ENCODE measurements around the gene TRAPPC12. TPM values are rescaled to one million over a fixed set of nuclear protein-coding genes. Genes with fewer than 3 reads are reported as not detected.

The TRAPPC12 gene
- total RNA-seq, 1 donor from 2014 or later: 173 TPM

DNA sequence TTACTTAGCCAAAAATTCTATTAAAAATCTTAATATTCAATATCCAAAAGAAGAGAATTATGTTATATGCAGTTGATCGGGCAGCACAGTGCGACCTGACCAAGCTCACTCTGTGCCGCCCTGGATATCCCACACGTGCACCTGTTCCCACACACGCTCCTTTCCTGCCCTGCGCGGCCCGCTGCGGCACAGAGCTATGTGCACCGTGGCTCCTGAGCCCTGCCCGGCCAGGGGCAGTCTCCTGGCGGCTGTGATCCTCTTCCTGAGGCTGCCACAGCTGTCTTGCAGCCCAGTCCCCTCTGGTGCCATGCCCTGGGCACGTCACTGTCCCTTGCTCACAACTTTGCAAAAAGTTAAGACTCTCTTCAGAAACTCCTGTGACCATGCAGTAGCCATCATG, 29.3 kb downstream of the TRAPPC12 start:
- no peak for DNase-seq (ENCODE audit: low spot score)

DNA sequence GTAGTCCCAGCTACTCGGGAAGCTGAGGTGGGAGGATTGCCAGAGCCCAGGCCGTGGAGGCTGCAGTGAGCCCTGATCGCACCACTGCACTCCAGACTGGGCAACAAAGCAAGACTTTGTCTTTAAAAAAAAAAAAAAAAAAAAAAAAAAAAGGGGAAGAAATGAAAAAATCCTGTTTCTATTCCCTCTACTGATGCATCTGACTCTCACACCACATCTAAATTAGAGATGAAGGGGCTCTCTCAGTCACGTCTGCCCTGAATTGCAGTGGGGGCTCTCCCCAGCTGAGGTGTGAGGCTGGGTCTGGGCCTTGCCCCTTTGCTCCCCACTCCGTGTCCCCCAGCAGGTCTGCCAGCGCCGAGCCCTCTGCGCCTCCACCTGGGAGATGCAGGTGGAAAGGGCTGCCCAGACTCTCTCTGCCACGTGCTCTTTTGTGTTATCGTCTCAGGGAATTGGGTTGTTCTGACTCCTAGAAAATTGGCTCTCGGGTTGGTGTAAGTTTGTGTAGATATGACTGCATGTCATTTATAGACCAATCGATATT, 30.2 kb downstream of the TRAPPC12 start:
- DNase-seq (ENCODE audit: low spot score): no peak

DNA sequence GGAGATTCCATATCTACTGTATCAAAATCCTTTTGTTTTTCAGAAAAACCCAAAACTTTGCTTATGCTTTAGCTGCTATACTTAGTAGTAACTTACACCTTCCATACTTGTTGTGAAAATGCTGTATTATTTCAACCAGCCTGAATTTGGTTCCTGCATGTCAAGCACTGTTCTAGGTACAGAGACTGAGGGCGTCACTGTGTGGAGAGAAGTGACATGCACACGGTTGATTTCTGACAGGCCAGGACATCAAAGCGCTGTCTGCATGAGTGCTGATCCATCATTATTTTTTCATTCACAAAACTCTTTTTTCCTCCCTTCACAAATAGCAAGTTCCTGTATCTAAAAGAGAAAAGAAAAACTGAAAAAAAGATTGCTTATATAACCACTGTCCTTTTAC, 31.6 kb downstream of the TRAPPC12 start:
- DNase-seq (ENCODE audit: low spot score): no peak

DNA sequence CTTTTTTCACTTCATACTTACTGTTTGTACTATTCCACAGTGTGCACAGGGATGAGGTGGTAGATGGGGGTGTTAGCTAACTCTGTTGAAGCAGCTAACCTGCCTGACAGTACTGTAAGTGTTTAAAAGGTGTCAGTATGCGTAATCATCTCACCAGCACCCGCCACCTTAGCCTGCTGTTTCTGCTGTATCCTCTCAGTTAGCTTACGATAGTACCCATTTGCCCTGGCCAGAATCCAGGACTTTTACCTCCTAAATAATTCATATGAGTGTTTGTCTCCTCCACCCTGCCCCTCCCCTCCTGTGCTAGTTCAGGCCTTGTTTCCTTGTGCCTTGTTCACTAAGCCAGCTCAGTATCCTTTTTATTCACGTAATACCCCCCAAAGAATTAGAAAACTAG, 34.2 kb downstream of the TRAPPC12 start:
- no peak for DNase-seq (ENCODE audit: low spot score)

DNA sequence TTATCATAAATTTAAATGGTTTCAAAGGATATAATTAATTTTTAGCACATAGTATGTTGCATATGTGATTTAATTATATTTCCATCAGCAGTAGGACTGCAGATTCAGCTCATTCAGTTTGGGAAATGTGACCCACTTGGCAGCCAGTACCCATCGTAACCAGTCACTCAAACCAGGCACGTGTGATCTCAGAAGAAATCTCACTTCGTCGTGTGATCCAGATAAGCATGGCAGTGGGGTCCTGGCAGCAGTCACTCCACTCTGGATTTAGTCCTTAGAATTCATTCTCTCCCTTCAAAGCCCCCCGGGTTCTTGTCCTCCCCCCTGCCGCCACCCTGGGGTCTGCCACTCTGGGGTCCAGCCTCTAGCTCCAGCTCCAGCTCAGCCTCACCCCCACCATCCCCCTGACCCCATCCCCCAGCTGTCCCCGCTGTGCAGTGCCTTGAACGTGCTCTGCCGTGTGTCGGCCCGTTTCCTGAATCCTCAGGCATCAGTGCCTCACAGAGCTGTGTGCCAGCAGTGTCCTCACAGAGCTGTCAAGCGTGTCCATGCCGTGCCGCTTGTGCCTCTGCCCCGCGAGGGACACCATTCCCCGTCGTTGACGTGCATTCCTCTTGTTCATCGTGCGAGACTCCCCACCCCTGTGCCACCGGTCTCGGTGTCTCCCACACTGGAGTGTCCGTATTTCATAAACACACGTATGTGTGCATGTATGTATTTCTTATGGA, 34.8 kb downstream of the TRAPPC12 start:
- DNase-seq (ENCODE audit: low spot score): no peak

DNA sequence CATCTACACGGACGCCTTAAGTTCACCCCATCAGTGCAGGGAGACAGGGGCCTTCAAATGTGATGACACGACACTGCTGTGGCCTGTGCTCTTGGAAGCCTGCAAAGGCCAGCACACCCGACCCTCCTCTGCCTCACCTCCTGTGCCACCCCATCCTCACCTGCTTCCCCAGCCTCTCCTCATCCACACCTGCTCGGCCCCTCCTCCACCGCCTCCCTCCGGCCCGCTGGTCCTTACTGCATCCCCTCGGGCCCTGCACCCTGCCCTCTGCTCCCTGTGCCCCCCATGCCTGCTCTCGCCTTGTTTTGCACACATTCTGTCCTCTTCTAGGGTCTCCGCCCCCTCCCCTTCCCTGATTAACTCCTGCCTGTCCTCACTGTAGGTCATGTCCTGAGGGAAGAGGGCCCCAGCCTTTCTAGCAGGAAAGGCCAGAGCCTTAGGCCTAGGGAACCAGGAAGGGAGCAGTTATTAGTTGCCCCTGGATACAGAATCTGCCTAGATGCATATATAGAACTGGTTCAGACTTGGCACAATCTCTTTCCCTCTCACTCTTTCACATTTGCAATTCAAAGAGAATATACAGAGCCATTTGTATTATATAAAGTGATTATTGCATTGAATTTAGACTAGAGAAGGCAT, 39.4 kb downstream of the TRAPPC12 start:
- no peak for DNase-seq (ENCODE audit: low spot score)

DNA sequence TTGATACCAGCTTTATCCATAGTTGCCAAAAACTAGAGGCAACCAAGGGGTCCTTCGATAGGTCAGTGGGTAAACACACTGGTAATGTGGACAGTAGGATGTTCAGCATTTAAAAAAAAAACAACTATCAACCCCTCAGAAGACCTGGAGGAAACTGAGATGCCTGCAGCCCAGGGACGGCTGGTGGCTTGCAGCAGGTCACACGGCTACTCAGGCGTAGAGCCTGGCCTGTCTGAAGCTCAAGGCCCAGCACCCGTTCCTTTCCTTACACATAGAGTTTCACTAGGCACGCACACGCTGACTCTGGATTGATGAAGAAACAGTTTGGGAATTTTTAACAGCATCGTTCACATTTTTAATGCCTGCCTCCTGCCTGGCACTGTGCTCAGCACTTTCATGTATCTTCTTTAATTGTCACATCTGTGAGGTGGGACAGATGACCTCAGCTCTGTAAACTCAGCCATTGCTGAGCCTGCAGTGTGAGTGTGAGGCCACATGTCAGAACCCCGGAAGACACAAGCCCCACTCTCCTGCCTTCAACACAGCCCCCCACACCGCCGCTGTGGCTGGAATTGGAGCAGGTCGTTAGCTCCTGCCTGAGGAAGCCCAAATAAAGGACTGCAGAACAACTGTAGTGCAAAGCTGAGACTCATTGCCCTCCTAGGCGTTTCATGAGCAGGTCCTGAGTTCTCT, 40.7 kb downstream of the TRAPPC12 start:
- no peak for DNase-seq (ENCODE audit: low spot score)

DNA sequence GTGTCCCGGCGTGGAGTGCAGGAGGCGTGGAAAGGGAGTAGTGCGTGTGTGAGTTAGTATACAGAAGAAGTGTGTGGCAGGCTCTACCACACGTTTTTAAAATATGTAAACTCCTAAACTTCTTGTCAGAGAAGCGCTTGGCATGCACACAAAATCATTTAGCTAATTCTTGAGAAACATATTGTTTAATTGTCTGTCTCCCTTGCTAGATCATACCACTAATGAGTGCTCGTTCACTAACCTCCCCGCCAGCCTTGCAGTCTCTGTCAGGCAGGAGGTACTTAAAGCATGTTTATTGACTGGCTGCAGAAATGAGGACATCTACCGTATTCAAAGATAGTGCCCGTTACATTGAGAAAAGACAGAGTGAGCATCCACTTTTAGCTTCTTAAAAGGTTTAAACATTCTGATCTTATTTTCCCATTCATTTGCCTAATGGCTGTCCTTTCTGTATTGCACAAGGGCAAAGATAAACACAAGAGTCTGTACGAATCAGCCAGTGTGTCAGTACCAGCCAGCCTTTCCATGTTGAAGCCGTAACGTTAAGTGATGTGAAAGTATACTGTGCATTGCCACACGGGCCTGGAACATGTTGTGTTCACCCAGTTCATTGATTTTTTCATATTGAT, 41.4 kb downstream of the TRAPPC12 start:
- no peak for DNase-seq (ENCODE audit: low spot score)

DNA sequence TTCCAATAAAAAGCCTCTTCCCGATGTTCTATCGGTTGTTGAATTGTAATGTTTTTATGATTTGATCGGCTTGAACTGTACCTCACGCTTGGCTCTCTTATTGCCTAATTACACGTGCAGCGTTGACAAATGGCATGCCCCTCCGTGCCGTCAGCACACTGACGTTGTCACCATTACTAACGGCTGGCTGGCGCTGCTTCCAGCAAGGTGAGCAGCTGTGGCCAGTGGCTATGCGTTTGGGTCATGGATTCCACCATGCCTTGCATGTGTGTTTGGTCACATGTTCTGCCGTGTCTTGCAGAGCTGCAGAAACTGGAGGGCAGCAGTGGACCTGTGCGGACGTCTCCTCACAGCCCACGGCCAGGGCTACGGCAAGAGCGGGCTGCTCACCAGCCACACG, 42.1 kb downstream of the TRAPPC12 start:
- no peak for DNase-seq (ENCODE audit: low spot score)

DNA sequence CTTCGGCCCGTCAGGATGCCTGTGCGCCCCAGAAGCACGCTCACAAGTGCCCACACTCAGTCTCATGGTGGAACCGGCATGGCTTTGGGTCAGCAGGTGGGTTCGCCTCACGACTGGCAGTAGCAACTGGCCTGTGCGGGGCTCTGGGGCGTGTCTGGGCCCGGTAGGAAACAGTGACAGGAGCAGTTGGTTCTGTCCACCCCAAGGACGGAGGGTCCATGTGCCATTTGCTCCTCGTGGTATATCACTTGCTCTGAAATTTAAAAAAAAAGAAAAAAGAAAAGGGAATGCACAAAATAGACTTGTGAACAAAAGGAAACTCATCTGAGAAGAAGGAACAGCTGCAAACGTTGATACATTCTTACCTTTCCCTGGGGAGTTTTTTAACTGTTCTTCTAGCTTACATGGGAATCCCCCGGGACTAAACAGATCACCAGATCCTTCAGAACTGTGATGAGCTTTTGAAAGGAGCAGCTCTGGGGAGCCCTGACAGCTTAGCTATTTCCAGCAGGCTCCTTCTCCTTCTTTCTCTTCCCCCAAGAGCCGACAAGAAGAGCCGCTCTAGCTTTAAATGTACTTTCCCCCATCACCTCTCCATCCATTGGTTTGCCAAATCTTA, 42.8 kb downstream of the TRAPPC12 start:
- DNase-seq (ENCODE audit: low spot score): no peak

DNA sequence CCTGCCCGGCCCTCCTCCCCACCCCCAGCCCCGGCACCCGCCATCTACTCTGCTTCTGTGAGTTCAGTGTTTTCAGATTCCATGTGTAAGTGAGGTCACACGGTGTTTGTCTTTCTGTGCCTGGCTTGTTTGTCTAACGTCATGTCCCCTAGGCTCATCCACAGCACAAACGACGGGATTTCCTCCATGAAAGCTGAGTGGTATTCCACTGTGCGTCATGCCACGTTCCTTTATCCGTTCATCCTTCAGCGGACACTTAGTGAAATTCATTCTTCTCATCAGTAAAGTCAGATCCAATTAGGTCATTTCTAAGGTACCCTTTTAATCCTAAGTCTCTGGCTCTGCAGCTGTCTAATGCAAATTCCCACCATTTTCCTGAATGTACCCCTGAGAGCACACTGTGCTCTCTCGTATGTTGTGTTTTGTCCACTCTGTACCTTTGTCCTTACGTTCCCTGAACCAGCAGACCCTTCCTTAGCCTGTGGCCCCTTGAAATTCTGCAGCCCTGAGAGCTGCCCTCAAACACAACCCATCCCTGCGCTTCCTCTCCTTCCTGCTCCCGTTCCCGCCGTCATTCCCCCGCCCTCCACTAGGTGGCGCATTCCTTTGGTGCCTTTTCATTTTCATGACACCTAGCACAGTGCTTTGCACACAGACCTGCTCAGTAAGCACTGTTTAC, 44.1 kb downstream of the TRAPPC12 start:
- DNase-seq (ENCODE audit: low spot score): peak; percentile 60

DNA sequence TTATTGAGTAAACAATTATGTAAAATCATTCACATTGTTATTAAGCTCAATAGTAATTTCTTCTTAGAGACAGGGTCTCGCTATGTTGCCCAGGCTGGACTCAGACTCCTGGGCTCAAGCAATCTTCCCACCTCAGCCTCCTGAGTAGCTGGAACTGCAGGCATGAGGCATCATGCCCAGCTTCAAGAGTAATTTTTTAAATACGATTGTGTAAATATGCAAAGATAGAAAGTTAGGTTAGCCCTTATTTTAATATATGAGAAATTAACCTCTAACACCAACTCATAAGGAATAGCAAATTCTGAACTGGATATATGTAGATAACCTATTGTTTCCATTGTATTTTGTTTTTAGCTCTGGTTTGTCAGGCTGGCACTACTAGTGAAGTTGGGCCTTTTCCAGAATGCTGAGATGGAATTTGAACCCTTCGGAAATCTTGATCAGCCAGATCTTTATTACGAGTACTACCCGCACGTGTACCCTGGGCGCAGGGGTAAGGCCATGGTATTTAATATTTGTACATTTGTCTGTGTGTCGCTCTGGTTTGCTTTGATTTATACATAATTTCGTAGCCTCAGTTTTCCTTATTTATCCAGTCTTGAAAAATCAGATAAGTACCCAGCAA, 44.8 kb downstream of the TRAPPC12 start:
- no peak for DNase-seq (ENCODE audit: low spot score)

DNA sequence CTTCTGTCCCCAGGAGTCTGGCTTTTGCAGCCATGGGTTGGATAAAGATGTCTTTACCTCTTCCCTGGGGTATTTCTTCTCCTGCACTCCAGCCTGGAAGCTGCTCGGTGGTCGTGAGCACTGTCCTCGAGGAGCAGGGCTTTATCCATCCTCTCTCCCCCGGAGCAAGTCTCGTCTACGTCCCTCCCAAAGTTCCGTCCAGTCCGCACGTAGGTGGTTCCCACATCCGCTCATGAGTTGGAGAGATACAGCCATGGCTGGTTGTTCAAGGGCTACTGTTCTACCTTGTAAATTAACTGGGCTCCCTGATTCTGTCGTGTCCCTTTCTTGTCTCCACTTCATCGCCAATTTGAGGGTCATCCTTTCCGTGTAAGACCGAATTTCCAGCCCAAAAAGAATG, 47.1 kb downstream of the TRAPPC12 start:
- no peak for DNase-seq (ENCODE audit: low spot score)

DNA sequence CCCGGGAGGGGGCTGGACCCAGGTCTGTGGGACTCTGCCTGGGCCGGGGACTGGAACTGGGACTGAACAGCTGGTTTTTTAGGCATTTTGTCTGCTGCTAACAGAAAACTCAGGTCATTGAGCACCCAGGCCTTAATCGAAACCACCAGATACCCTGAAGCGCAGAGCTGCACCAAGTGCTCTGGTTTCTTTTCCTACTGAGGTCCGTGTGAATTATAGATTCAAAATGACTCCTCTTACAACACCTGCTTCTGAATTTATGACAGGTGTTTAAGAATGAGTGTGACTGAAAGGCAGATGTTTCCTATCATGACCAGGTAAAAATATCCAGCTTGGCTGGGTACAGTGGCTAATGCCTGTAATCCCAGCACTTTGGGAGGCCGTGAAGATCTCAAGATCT, 47.8 kb downstream of the TRAPPC12 start:
- no peak for DNase-seq (ENCODE audit: low spot score)

DNA sequence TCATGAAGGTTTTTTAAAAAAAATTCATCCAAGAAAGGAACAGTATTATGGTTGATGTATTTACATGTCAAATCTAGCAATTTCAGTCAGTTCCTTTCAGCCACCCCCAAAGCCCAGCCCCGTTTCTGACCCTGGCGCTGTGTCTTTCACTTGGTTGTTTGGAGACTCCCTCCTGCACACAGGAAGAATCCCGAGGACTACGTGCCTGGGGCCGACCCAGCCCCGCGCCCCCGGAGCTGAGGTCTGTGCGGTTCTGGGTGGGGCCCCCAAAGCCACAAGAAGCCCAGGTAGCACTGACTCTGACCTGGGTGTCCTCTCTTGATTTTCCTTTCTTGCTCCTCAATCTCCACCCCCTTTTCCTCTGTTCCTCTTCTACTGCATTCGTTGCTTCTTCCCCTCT, 49.1 kb downstream of the TRAPPC12 start:
- no peak for DNase-seq (ENCODE audit: low spot score)

DNA sequence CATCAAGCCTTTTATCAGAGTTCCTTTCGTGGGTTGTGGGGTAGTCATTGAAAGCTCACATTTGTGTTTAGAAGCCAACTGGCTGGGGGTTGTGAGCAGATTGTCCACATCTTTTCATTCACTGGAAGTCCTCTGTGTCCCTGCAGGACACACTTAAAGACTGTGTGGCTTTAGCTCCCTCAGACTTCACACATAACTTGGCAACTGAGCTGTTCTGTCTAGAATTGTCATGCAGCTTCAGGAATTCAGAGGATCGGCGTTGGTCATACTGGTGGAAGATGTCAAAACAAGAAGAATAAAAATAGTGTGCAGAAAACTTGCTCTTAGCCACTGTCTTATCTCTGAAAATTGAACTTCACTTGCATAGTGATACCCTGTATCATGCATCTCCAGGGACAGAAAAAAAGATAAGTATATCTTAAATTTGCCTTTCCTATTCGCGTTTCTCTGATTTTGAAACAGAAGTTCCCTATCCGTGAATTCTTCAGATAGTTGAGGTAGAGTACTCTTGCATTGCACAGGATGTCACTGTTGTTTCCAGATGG, 49.6 kb downstream of the TRAPPC12 start:
- no peak for DNase-seq (ENCODE audit: low spot score)

DNA sequence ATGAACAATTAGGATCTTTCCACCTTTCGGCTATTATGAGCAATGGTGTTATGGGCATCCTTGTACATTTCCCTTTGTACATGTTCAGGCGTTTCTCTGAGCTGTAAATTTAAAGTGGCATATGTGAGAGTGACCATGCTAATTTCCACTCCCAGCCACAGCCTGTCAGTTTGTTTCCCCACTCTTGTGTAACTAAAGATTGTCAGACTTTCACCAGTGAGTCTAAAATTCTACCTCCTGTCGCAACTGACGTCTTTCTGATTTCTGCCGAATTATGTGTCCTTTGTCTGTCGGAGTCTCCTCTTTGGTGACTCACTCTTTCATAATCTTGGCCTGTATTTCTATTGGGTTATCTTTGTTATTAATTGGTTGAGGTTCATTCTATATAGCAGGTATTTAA, 50.7 kb downstream of the TRAPPC12 start:
- DNase-seq (ENCODE audit: low spot score): no peak

DNA sequence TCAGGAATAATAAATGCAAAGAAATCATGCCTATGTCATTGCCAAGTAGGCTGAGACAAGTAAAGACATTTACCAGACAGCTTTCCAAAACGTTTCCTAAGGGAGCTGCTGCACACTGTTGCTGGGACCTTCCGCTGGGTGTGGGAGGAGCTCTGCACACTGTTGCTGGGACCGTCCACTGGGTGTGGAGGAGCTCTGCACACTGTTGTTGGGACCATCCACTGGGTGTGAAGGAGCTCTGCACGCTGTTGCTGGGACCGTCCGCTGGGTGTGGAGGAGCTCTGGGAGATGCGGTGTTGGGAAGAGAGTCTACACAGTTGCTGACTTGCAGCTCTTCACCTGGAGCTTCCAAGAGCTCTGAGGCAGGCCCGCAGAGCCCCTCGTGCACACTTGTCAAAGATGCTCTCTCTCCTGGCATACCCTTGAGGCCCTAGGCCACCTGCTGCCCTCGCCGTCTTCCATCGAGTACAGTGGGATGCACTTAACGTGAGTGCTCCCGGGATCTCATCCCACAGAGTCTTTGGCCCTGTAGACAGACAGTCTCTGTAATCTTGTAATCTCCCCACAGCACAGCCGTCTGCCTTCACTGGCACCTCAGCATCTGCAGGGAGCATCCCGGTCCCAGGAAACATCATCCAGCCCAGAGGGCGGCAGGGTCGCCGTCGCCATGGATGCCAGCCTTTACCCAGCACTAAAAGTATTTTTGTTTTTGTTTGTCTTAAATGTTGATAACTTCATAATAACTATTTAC, 51.4 kb downstream of the TRAPPC12 start:
- no peak for DNase-seq (ENCODE audit: low spot score)

DNA sequence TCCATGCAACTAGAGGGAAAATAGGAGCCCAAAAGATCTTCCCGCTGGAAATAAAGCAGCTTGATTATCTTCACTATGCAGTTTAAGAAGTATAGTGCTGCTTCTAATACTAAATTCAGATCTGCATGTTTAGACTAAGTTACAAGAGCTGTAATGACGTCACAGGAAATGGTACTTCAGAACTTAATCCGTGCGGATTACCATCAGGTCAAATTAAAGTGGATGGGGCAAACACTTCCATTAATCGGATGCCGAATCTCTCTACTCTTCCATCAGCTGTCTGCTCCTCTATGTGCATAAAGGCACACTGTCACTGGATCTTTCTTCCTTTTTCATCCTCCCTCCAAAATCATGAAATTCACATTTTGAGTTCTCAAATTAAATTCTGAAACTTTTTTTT, 52.6 kb downstream of the TRAPPC12 start:
- no peak for DNase-seq (ENCODE audit: low spot score)
